ENCODE measurements around the gene CERS2. TPM values are rescaled to one million over a fixed set of nuclear protein-coding genes. Genes with fewer than 3 reads are reported as not detected.

CERS2 gene
- total and polyA plus RNA-seq, 8 donors, result 75.0 to 155 (median 106) TPM

- no peaks in the 10 kb centered on the region for H3K4me1 ChIP-seq
- intact Hi-C loops (cut with DNase I), result no loop called here
- H3K36me3 ChIP-seq, result peaks cover 0 to 57% (median 42%) of the 10 kb centered on the region in 3 donors
- H3K4me3 ChIP-seq, result no peak overlapping the region
- H3K27me3 ChIP-seq, result no peaks in the 10 kb centered on the region
- DNase-seq (no peak), FAIRE-seq (no peak), ATAC-seq (peak in 1 of 4 donors; percentile 17)
- TF ChIP-seq CTCF (IDR thresholded peaks at IDR 0.05), result no peak
- no peaks in the 10 kb centered on the region for H3K9me3 ChIP-seq
- no peak overlapping the region for H3K27ac ChIP-seq
- 62 to 63% methylated on average over 4 of the region's 4 CpGs for WGBS, 2 donors
These were observed 12.9 kb downstream of the CERS2 start for GRCh38 chr1:150961756-150962155.

GRCh38 chr1:150960646-150961045 is 14.0 kb downstream of the CERS2 start:
- Histone ChIP-seq H3K36me3 (peaks cover 0 to 46% (median 32%) of the 10 kb centered on the region in 3 donors), H3K4me3 (no peak overlapping the region), H3K27me3 (no peaks in the 10 kb centered on the region), H3K9me3 (no peaks in the 10 kb centered on the region), H3K4me1 (no peaks in the 10 kb centered on the region), H3K27ac (no peak overlapping the region)
- ATAC-seq, result no peak
- intact Hi-C loops (cut with DNase I), result no loop called here
- no peak for FAIRE-seq
- 95 to 99% methylated on average over 7 of the region's 7 CpGs for whole genome bisulfite sequencing, 2 donors
- no peak for TF ChIP-seq CTCF (IDR thresholded peaks at IDR 0.05)
- peak in 1 of 6 donors; percentile 15 for DNase-seq

GRCh38 chr1:150957666-150958065 is 17.0 kb downstream of the CERS2 start:
- Histone ChIP-seq H3K4me1 (no peaks in the 10 kb centered on the region), H3K36me3 (peaks cover 0 to 40% (median 23%) of the 10 kb centered on the region in 3 donors), H3K9me3 (no peaks in the 10 kb centered on the region), H3K4me3 (no peak overlapping the region), H3K27ac (no peak overlapping the region), H3K27me3 (no peaks in the 10 kb centered on the region)
- intact Hi-C loops (cut with DNase I), result no loop called here
- WGBS, 2 donors, result 96 to 97% methylated on average over 11 of the region's 11 CpGs
- FAIRE-seq (no peak), ATAC-seq (no peak), DNase-seq (no peak)
- no peak for TF ChIP-seq CTCF (IDR thresholded peaks at IDR 0.05)

- intact Hi-C loops (cut with DNase I), result no loop called here
- no peak for FAIRE-seq
- H3K4me3 ChIP-seq, result no peak overlapping the region
- no peak for DNase-seq
- TF ChIP-seq CTCF (IDR thresholded peaks at IDR 0.05), result no peak
- H3K27ac ChIP-seq, result no peak overlapping the region
- no peaks in the 10 kb centered on the region for H3K4me1 ChIP-seq
- H3K9me3 ChIP-seq, result no peaks in the 10 kb centered on the region
- H3K27me3 ChIP-seq, result no peaks in the 10 kb centered on the region
- no peak for ATAC-seq
- H3K36me3 ChIP-seq, result peaks cover 0 to 44% (median 35%) of the 10 kb centered on the region in 3 donors
These were observed 19.4 kb downstream of the CERS2 start for GRCh38 chr1:150955280-150955679.

GRCh38 chr1:150954708-150955107 is 19.9 kb downstream of the CERS2 start:
- ATAC-seq, result no peak
- no peaks in the 10 kb centered on the region for H3K4me1 ChIP-seq
- H3K27me3 ChIP-seq, result no peaks in the 10 kb centered on the region
- H3K36me3 ChIP-seq, result peaks cover 0 to 45% (median 41%) of the 10 kb centered on the region in 3 donors
- WGBS, 2 donors, result 89 to 94% methylated on average over 3 of the region's 3 CpGs
- H3K27ac ChIP-seq, result no peak overlapping the region
- TF ChIP-seq CTCF (IDR thresholded peaks at IDR 0.05), result no peak
- no peak overlapping the region for H3K4me3 ChIP-seq
- FAIRE-seq, result no peak
- H3K9me3 ChIP-seq, result no peaks in the 10 kb centered on the region
- no peak for DNase-seq
- intact Hi-C loops (cut with DNase I), result no loop called here

Data from pancreas (tissue), 10 donors.